ENCODE measurements around the gene SLC24A1.
"Not testable (repeated sequence)": the region's sequence is repeated elsewhere in the genome, so short reads cannot be mapped to it uniquely, and the experiment has no call there.

The SLC24A1 gene

DNA sequence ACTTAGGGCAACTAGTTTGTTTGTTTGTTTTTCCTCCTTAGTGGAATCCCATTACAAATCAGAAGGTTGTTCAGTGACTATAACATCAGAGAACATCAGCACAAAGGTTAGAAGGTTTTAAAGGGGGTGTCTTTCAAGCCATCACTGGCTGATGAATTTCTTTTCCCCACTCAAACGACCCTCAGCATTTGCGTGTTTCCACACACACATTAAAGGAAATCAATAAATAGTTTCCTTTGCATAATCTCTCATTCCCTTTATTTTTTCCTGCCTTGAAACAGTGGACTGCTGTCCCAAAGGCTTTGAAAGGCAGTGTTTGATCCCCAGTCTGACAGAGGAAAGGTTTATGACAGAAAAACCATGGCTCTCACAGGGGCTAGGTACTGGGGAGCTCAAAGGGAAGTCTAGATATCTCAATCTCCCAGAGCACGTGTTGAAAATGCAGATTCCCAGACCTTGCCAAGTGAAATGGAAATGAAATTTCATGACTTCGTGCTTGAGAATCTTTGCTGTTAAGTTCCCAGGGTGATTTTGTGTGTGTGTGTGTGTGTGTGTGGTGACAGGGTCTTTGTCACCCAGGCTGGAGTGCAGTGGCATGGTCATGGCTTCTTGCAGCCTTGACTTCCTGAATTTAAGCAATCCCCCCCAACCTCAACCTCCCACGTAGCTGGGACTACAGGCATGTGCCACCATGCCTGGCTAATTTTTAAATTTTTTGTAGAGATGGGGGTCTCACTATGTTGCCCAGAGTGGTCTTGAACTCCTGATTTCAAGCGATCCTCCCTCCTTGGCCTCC lies 8.6 kb upstream of the SLC24A1 start:
- TF ChIP-seq, protein P1, sequence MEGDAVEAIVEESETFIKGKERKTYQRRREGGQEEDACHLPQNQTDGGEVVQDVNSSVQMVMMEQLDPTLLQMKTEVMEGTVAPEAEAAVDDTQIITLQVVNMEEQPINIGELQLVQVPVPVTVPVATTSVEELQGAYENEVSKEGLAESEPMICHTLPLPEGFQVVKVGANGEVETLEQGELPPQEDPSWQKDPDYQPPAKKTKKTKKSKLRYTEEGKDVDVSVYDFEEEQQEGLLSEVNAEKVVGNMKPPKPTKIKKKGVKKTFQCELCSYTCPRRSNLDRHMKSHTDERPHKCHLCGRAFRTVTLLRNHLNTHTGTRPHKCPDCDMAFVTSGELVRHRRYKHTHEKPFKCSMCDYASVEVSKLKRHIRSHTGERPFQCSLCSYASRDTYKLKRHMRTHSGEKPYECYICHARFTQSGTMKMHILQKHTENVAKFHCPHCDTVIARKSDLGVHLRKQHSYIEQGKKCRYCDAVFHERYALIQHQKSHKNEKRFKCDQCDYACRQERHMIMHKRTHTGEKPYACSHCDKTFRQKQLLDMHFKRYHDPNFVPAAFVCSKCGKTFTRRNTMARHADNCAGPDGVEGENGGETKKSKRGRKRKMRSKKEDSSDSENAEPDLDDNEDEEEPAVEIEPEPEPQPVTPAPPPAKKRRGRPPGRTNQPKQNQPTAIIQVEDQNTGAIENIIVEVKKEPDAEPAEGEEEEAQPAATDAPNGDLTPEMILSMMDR (IDR thresholded peaks at IDR 0.05; ENCODE audit: control extremely low read depth, extremely low read depth, low read depth, missing control alignments) = no peak
- ChIA-PET POLR2A (no interaction called here), CTCF (interaction anchor here (0.6 to 3.6 kb wide), 5 partner anchors 9 to 680 kb away, joined by 3 to 12 read pairs (median 5); partner anchors contain the start of genes DIS3L and SLC24A1)
- no peak for DNase-seq (ENCODE audit: extremely low spot score)

DNA sequence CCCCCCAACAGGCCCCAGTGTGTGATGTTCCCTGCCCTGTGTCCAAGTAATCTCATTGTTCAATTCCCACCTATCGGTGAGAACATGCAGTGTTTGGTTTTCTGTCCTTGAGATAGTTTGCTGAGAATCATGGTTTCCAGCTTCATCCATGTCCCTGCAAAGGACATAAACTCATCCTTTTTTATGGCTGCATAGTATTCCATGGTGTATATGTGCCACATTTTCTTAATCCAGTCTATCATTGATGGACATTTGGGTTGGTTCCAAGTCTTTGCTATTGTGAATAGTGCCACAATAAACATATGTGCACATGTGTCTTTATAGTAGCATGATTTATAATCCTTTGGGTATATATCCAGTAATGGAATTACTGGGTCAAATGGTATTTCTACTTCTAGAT lies 5.9 kb upstream of the SLC24A1 start:
- POLR2A ChIA-PET; DNase-seq (ENCODE audit: extremely low spot score); CTCF ChIA-PET: not testable (repeated sequence)

DNA sequence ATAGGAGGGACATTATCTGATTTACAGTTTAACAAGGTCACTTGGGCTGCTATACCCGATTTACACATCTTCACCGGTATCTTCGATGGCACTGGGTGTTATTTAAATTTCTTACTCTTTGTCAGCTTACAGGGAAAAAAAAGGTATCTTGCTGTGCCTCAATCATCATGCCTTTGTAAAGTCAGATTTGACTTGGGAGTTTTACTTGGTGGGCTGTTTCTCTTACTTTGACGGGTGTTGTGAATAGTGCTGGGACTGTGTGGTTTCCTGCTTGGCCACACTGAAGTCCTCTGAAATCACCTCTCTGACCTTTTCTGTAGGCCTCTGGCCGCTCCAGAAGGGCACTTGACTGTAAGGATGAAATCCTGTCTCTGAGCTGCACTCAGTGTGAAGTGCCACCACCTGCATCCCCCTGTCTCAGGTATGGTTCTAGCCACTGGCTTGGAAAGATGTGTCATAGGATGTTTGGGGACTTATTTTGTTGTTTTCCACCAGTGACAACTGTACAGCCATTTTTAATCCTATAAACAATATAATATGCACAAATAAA lies 3.1 kb upstream of the SLC24A1 start:
- ChIA-PET POLR2A (no interaction called here), CTCF (interaction anchor here (1.5 to 1.6 kb wide), 2 partner anchors 8 to 10 kb away, joined by 5 to 6 read pairs; partner anchors contain the start of gene INTS14)
- DNase-seq (ENCODE audit: extremely low spot score) = no peak
- TF ChIP-seq, protein P1 (IDR thresholded peaks at IDR 0.05; ENCODE audit: control extremely low read depth, extremely low read depth, low read depth, missing control alignments) = no peak

DNA sequence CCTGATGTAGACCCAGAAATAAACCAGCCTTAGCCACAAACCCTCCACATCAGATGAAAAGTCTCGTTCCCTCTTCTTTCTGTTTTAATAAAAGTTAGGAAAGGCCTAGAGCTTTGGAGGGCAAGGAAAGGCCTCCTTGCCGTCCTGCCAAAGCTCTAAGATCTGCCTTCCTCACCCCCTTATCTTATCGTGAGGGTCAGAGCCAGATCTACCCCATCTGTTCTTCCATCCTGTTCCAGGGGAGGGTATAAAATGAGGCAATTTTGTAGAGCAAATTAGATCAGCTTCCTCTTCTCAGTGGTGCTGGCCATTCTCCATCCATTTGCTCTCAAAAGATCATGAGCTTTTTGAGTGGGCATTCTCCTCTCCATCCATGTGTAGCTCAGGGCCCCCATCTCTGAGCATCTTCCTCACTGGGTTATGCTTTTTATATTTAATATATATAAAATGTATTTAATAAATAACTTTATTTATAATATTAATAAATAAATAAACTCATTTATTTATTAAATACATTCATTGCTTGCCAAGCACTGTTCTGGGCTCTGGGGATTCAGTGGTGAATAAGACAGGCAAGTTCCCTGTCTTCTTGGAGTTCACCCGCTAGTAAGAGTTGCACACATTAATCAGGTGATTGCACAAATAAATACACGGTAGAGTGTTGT lies 2.0 kb upstream of the SLC24A1 start:
- ChIA-PET CTCF (interaction anchor here (1.0 to 1.6 kb wide), 3 partner anchors 9 to 29 kb away, joined by 3 to 6 read pairs (median 5); partner anchors contain the start of gene INTS14), POLR2A (no interaction called here)
- TF ChIP-seq, protein P1 (IDR thresholded peaks at IDR 0.05; ENCODE audit: control extremely low read depth, extremely low read depth, low read depth, missing control alignments) = no peak
- no peak for DNase-seq (ENCODE audit: extremely low spot score)

DNA sequence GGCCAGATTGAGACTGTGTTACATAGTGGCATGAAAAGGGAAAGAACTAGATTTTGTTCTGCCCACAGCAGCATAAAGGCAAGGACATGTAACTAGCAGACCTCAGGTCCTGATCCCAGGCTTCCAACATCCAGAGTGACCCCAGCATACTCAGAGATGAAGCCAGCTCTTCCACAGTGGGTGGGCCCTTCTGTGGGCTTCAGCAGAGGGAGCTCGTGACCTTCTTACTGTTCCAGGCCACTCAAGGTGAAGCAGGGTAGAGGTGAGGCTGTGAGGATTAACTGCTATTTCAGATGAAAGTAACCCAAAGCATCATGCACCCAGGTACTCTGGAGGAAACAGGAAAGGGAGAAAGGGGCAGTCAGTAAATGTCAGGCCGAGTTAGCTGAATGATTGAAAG lies 905 bp upstream of the SLC24A1 start:
- CTCF ChIA-PET = interaction anchor here (0.9 to 3.4 kb wide), 4 partner anchors 9 to 16 kb away, joined by 3 to 24 read pairs (median 4); partner anchors contain the start of gene INTS14
- DNase-seq (ENCODE audit: extremely low spot score) = no peak
- POLR2A ChIA-PET = no interaction called here
- TF ChIP-seq, protein P1 (IDR thresholded peaks at IDR 0.05; ENCODE audit: control extremely low read depth, extremely low read depth, low read depth, missing control alignments) = no peak

DNA sequence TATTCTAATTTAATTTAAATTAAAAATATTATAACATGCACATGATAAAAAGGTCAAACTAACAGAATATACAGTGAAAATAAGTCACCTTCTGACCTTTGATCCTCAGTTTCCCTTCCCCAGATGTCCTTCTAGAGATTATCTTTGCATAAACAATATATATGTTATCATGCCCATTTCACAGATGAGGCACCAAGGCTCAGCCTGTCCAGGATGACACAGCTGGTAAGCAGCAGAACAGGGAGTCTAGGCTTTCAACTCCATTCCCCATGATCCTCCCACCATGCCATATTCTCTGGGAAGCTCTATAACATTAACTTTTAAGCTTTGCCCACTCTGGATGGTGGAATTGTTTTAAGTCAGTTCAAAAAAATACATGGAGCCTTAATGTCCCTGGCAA lies 1.4 kb downstream of the SLC24A1 start:
- CTCF ChIA-PET = interaction anchor here (2.1 to 3.4 kb wide), 3 partner anchors 12 to 36 kb away, joined by 5 to 24 read pairs (median 8); partner anchors contain the start of gene INTS14
- TF ChIP-seq, protein P1 (IDR thresholded peaks at IDR 0.05; ENCODE audit: control extremely low read depth, extremely low read depth, low read depth, missing control alignments) = no peak
- POLR2A ChIA-PET = no interaction called here

More for the DNA sequence above, 1.4 kb downstream of the SLC24A1 start:
- DNase-seq (ENCODE audit: extremely low spot score) = no peak
